GM19193 (cell line): ENCODE data around the gene PPP1R1B.

Source experiments
- POLR2A ChIP-seq: IDR thresholded peaks from 4 replicates; pipeline ENCODE4 v1.6.1; 2011; ENCODE audit not compliant: insufficient read depth, insufficient read length; ENCODE audit errors: extremely low read depth

Gene PPP1R1B

DNA sequence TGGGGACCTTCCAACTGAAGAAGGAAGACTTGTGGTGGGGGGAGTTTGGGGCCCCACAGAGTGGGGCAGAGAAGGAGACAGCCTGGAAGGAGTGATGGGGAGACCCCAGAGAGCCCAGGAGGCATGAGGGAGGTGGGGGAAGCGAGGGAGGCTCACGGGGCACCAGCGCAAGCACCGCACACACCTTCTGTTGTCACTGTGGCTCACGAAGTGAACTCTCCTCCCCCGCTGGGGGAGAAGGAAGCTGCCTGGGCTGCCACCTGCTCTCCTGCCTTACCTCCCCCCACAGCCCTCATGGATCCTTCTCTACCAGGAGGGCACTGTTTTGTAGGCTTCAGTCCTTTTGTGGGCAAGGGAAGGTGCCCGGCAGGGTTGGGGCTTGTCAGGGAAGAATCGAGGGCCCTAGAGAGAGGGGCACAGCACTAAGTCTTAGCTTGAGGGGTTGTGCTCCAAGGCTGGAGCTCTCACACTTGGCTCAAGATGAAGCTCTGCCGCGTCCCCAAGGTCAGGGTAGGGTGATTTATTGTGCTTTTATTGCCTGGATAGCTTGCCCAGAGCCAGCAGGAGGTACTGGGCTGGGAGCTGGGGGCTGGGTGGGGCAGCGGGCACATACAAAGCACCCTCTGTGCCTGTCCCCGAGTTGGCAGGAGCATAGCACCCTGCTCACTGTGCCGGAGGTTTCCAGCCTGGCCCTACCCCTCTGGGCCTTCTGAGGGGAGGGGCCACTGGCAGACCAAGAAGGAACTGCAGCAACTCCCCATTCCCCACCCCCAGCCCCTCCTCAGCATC lies 5.6 kb downstream of the PPP1R1B start:
- no peak for TF ChIP-seq POLR2A

DNA sequence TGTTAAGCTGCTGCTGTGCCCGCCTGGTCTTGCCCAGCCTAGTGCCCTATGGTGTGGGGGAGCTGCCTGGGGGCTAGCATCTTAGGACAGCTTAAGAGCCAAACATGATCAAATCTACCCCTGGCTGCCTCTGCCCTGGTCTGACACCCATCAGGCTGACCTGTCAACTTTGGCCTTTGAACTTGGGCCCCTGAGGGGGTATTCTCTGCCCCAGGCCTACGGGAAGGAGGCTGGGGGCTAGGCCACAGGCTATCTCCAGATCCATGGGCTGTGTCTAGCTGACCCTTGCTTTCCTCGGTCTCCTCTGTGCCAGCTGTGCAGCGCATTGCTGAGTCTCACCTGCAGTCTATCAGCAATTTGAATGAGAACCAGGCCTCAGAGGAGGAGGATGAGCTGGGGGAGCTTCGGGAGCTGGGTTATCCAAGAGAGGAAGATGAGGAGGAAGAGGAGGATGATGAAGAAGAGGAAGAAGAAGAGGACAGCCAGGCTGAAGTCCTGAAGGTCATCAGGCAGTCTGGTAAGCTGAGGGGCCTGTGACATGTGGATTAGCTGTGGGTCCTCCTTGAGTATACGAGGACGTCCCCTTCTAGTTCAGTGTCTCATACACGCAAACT lies 6.9 kb downstream of the PPP1R1B start:
- no peak for TF ChIP-seq POLR2A

DNA sequence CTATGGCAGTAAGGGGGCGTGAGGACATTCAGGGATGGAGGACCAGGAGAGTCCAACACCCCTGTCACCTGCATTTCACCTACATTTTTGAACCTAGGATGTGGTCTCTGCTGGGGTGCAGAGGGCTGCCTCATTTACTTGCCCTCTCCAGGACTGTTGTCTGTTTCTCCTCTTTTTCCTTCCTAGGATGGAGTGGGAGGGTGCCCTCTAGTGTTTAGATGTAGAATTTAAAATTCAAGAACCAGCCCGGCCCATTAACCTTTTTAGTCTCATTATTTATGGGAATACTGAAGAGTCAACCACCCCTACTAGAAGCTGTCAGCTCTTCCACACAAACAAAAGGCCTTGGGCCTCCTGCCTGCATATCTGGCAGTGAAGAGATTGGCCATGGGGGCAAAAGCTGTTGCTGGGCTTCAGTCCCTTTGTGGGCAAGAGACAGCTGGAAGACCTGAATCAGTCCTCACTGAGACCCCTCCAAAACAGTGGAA lies 7.7 kb downstream of the PPP1R1B start:
- no peak for TF ChIP-seq POLR2A

DNA sequence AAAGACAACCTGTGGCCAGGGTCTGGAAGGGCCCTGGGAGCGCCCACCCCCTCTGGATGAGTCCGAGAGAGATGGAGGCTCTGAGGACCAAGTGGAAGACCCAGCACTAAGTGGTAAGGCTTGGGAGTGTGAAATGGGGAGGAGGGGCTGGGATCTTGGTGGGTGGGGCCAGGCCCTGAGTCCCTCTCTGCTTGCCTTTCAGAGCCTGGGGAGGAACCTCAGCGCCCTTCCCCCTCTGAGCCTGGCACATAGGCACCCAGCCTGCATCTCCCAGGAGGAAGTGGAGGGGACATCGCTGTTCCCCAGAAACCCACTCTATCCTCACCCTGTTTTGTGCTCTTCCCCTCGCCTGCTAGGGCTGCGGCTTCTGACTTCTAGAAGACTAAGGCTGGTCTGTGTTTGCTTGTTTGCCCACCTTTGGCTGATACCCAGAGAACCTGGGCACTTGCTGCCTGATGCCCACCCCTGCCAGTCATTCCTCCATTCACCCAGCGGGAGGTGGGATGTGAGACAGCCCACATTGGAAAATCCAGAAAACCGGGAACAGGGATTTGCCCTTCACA lies 8.9 kb downstream of the PPP1R1B start:
- no peak for TF ChIP-seq POLR2A

DNA sequence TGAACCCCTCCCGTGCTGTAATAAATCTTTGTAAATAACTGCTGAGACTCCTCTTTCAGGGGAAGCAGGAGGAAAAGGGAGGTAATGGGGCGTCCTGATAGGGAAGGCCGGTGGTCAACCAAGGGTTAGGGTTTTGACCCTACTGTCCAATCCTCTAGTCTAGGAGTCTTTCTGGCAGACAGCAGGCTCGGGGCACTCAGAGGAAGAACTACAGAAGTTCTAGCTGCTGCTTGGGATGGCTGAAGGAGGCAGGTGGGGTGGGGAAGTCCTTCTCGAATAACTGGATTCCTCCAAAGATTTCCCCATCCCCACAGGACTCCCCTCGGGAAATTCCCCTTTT lies 9.8 kb downstream of the PPP1R1B start:
- TF ChIP-seq POLR2A = no peak

DNA sequence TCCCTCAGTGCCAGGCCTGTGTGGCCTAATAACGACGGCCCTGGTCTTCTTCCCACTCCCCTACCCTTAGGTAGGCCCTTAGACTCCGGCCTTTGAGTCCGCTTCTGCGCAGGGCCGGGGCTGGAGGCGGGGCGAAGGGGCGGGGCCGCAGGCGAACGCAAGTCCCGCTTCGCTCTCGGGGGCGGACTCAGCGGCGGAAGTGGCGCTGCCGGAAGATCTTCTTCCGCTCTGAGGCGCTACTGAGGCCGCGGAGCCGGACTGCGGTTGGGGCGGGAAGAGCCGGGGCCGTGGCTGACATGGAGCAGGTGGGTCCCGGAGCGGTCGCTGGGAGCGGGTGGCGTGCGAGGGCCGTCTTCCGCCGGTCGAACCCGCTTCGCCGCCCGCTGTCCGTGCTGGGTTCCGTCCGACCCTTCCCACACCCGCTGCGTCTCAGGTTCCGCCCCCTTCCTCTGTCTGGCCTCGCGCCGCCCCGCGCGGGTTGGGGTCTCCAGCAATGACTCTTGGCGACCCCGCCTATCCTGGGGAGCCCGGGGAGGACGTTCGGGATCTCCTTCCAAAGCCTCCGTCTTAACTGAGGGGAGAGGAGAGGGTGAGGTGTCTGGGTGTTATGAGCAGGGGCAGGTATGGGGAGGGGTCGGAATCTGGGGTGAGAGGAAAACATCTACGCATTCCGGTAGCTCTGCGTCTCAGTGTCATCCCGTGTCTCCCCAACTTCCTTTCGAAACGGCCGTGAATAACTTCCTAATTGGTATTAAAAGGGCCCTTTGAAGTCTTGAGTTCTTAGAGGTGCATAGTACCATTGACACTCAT lies 10.4 kb downstream of the PPP1R1B start, which contains the start of gene STARD3:
TSS of gene STARD3 (plus strand) at position 218 of the 810 bp plus-strand sequence. CDS start 16,388 bp downstream, outside the sequence.
- TF ChIP-seq POLR2A = peak; percentile 76

DNA sequence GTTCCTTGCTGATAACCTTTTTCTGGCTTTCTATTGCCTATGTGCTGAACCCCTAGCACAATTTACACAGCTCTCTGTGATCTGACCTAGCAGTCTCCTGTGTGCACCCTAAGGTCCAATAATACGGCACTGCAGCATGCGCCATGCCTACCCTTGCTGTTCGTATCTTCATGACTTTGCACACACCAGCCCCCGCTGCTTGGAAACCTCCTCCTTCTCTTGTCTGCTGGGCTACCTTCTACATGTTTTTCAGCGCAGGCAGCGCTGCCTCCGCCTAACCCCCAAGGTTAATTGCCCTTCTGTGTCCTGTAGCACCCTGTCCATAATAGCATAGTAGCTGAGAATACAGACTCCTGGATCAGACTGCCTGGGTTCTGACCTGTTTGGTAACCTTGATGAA lies 11.6 kb downstream of the PPP1R1B start:
- no peak for TF ChIP-seq POLR2A

DNA sequence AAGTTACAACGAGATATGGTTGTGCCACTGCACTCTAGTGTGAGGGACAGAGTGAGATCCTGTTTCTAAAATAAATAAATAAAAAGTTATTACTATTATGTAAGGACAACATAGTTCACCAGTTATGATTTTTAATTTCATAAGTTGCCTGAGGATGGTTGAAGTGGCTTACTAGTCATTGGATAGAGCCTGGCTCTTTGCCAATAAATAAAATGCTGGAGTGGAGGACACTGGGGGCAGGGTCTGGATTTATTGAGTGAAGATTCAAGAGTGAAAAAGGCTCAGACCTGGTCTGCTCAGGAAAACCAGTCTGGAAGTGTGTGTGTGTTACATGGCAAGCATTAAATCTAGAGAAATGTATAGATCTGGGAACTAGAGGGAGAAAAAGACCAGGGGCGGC lies 12.3 kb downstream of the PPP1R1B start:
- no peak for TF ChIP-seq POLR2A

DNA sequence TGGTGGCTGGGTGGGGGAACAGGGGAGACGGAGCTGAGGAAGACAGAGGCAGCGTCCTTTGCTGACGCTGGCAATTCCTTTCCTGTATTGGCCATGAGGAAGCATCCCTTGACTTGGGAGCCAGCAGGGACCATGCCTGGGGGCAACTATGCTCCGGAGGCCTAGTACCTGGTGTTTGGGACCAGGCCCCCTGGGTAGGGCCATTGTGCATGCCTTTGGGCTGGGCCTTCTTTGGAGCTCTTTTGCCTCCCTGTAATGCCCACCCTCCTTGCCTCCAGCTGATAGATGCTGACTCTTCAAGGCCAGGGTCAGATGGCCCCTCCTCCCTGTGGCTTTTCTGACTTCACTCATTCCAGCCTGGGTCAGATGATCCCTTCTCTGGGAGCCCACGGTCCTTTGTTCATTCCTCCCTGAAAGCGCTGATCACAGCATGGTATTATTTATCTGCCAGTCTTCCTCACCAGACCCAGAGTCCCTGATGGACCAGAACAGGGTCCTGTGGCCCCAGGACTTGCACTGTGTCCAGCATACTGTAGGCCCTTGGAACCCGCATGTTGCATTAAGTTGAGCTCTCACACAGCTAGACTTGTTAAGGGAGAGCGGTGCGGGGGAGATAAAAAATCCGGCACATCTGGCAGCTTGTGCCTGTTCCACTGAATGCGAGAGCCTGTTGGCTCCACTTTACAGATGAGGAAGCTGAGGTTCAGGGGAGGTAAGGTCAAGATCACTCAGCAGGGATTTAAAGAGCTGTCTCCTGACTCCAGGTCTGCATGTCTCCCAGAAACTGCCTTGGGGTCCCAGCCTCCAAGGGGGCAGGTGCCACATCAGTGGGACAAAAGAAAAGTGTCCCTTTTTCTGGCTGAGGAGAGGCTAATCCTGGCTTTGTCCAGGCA lies 13.1 kb downstream of the PPP1R1B start:
- TF ChIP-seq POLR2A = no peak

DNA sequence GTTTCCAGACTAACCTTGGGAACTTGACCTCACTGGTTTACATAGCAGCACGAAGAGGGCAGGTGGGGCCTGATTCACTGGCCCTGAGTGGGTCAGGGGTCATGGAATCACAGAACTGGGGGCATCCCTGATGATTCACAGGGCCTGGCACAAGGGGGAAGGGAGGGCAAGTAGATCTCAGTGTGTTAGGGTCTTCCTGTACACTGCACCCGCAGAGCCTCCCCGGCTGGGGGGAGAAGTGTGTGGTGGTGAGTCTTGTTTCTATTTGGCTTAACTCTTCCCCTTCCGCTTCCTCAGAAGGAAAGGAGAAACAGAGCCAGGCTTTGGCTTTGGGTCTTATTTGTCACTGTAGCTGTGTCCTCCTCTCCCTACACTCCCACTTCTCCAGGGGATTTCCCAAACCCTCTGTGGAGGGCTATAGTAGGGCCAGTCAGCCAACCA lies 13.9 kb downstream of the PPP1R1B start:
- no peak for TF ChIP-seq POLR2A

DNA sequence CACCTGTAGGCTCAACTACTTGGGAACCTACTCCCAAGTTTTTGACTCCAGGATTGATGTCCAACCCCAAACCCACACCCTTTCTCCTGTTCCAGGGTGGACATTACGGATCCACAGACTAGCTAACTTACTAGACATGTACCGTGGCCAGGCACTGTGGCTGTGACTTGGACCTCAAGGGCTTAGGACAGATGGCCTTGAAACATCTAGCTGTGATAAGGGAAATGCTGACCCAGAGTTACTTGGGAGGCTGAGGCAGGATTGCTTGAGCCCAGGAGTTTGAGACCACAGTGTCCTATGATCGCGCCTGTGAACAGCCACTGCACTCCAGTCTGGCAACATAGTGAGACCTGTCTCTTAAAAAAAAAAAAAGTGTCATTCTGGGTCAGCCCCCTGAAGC lies 14.3 kb downstream of the PPP1R1B start:
- TF ChIP-seq POLR2A = no peak

DNA sequence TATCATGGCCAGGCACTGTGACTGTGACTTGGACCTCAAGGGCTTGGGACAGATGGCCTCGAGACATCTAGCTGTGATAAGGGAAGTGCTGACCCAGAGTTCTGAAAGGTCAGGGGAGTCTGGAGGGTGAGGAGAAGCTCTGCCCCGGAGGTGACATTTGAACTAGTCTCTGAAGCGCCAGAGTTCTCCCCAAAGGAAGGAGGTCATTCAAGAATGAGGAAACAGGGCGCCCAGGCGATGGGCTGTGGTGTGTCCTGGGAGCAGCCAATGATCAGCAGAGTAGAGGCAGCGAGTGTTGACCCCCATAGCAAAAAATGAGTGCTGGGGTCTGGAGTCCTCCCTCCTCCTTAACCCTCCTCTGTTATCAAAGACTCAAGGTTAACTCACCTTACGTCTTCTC lies 15.1 kb downstream of the PPP1R1B start:
- no peak for TF ChIP-seq POLR2A

DNA sequence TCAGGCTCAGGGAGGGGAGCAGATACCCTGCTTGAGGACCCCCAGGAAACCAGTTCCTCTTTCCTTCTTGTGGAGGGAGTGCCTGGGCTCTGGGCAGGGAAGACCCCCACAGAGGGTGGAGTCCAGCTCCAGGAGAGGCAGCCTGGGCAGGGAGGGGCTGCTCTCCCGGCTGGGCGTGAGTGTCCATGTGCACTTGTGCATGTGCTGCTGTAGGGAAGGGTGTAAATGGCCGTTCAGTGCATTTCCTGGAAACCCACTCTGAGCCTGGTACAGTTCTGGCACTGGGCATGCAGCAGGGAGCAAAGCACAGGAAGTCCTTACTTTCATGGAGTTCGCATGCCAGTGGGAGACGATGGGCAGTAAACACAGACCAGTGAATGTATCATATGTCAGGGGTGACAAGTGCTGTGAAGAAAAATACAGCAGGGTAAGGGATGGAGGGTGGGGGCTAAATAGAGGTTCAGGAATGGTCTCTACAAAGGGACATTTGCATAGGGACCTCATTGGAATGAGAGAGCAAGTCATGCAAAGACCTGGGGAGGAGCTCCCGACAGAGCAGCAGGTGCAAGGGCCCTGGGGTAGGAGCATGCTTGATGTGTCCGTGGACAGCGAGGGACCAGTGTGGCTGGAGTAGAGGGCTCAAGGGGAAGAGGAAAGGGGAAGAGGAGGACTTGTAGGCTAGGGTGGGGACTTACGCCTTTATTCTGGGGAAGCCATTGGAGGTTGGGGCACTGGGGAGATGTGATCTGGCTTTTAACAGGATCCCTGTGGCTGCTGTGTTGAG lies 15.7 kb downstream of the PPP1R1B start:
- no peak for TF ChIP-seq POLR2A
